Fibroblast of the aortic adventitia (primary cell): ENCODE data around the gene DCAF17. TPM values are rescaled to one million over a fixed set of nuclear protein-coding genes. Genes with fewer than 3 reads are reported as not detected.

Experiments
- DNase-seq: peaks from one replicate; pipeline ENCODE4 v3.0.0-alpha.2; 2010; ENCODE audit warnings: low read depth
- H3K4me3 ChIP-seq: 2 replicates; pipeline ENCODE4 v1.5.1; 2011; ENCODE audit warnings: low read depth, mild to moderate bottlenecking, control low read depth, low read length, moderate library complexity
- CTCF ChIP-seq: IDR thresholded peaks from 2 replicates; pipeline ENCODE4 v1.5.1; 2011; ENCODE audit warnings: mild to moderate bottlenecking, low read length, control low read depth, inconsistent platforms; ENCODE audit not compliant: insufficient read depth
- total RNA-seq: library from RNA; depleted of rRNA; stranded (reverse); fragments of >200 nt; gene quantifications from 2 replicates; pipeline ENCODE4 v1.2.3, GENCODE V29; 2012; ENCODE audit warnings: low replicate concordance

DCAF17 gene
- total RNA-seq, 1 donor, result 34.7 TPM

- H3K4me3 ChIP-seq, result no peak overlapping the region
- TF ChIP-seq CTCF, result no peak
- DNase-seq, result no peak
These were observed 42.5 kb upstream of the DCAF17 start for GRCh38 chr2:171391532-171391931.

GRCh38 chr2:171393487-171393886, 40.5 kb upstream of the DCAF17 start:
- no peak overlapping the region for H3K4me3 ChIP-seq
- DNase-seq, result no peak
- TF ChIP-seq CTCF, result no peak

- DNase-seq, result no peak
- no peak for TF ChIP-seq CTCF
- no peak overlapping the region for H3K4me3 ChIP-seq
These were observed 39.8 kb upstream of the DCAF17 start for GRCh38 chr2:171394164-171394740.

- TF ChIP-seq CTCF, result no peak
- no peak overlapping the region for H3K4me3 ChIP-seq
- no peak for DNase-seq
These were observed 34.7 kb upstream of the DCAF17 start for GRCh38 chr2:171399292-171399691.

GRCh38 chr2:171400395-171400794, 33.6 kb upstream of the DCAF17 start:
- no peak for TF ChIP-seq CTCF
- DNase-seq, result no peak

GRCh38 chr2:171401947-171402346, 32.1 kb upstream of the DCAF17 start:
- no peak for DNase-seq
- no peak for TF ChIP-seq CTCF
- H3K4me3 ChIP-seq, result no peak overlapping the region

More at GRCh38 chr2:171400395-171400794, 33.6 kb upstream of the DCAF17 start:
- no peak overlapping the region for H3K4me3 ChIP-seq
